ENCODE data around the gene TMX2. TPM values are rescaled to one million over a fixed set of nuclear protein-coding genes. Genes with fewer than 3 reads are reported as not detected.
A peak's percentile ranks its signal among the peaks of the same experiment; 100 is the strongest.

Gene TMX2
- 33.3 TPM for total RNA-seq
- 10 to 100 TPM; 63.2 to 92.4 (median 72.8) TPM for polyA plus RNA-seq

- peak; percentile 95 for ATAC-seq (ENCODE audit: low read depth in 2 of 2)
- peak within 1 kb of the TSS; percentile 97 to 98 (median 98) for H3K27ac Mint-ChIP-seq
- peak; percentile 89 to 99 (median 93) for DNase-seq
- peaks cover 35% of the 10 kb centered on the region for H3K4me1 ChIP-seq (ENCODE audit: control insufficient read depth, insufficient read depth, low read length, poor library complexity, severe bottlenecking)
- H3K4me3 Mint-ChIP-seq, result peak within 1 kb of the TSS; percentile 89 to 99 (median 96)
- H3K4me1 Mint-ChIP-seq, result peaks cover 17 to 57% (median 38%) of the 10 kb centered on the region in 4 donors
- H3K27me3 Mint-ChIP-seq, result peaks cover 4% of the 10 kb centered on the region
- no peaks in the 10 kb centered on the region for H3K36me3 Mint-ChIP-seq
- peak within 1 kb of the TSS; percentile 99 for H3K4me3 ChIP-seq (ENCODE audit: low read depth, low read length)
- no peaks in the 10 kb centered on the region for H3K9me3 Mint-ChIP-seq
- H3K27ac ChIP-seq (ENCODE audit: insufficient read depth, low read length, poor library complexity, severe bottlenecking), result peak within 1 kb of the TSS; percentile 96
- no peaks in the 10 kb centered on the region for H3K9me3 ChIP-seq (ENCODE audit: control insufficient read depth in 2 of 2, low read length in 2 of 2)
- H3K36me3 ChIP-seq (ENCODE audit: control insufficient read depth, insufficient read depth, low read length), result no peaks in the 10 kb centered on the region
- no peaks in the 10 kb centered on the region for H3K27me3 ChIP-seq (ENCODE audit: control insufficient read depth, insufficient read depth, low read length)
Measured at GRCh38 chr11:57712256-57713150, at the start of gene TMX2. TSS of gene TMX2 (plus strand) at chr11:57712593. CDS start at chr11:57712619, 26 bp downstream.

- ATAC-seq (ENCODE audit: low read depth in 2 of 2) (no peak), DNase-seq (peak in 1 of 3 donors; percentile 50)
- H3K4me3 Mint-ChIP-seq, result peak overlapping the region in 1 of 4 donors; percentile 60
- H3K27ac Mint-ChIP-seq, result no peak overlapping the region
- peaks cover 29% of the 10 kb centered on the region for H3K36me3 Mint-ChIP-seq
- H3K36me3 ChIP-seq (ENCODE audit: control insufficient read depth, insufficient read depth, low read length), result peaks cover 34% of the 10 kb centered on the region
- H3K9me3 Mint-ChIP-seq, result no peaks in the 10 kb centered on the region
- H3K4me1 Mint-ChIP-seq, result peaks cover 5 to 50% (median 25%) of the 10 kb centered on the region in 4 donors
- peaks cover 10% of the 10 kb centered on the region for H3K27me3 Mint-ChIP-seq
- no peaks in the 10 kb centered on the region for H3K27me3 ChIP-seq (ENCODE audit: control insufficient read depth, insufficient read depth, low read length)
- no peak overlapping the region for H3K4me3 ChIP-seq (ENCODE audit: low read depth, low read length)
- no peaks in the 10 kb centered on the region for H3K9me3 ChIP-seq (ENCODE audit: control insufficient read depth in 2 of 2, low read length in 2 of 2)
- H3K4me1 ChIP-seq (ENCODE audit: control insufficient read depth, insufficient read depth, low read length, poor library complexity, severe bottlenecking), result peaks cover 22% of the 10 kb centered on the region
- no peak overlapping the region for H3K27ac ChIP-seq (ENCODE audit: insufficient read depth, low read length, poor library complexity, severe bottlenecking)
Measured at GRCh38 chr11:57662893-57663292, 49.5 kb upstream of the TMX2 start.

- Mint-ChIP-seq H3K36me3 (peaks cover 26% of the 10 kb centered on the region), H3K4me1 (peaks cover 5 to 43% (median 24%) of the 10 kb centered on the region in 4 donors), H3K4me3 (peak overlapping the region in 1 of 4 donors; percentile 84), H3K27me3 (peaks cover 11% of the 10 kb centered on the region), H3K27ac (no peak overlapping the region), H3K9me3 (peaks cover 0 to 2% (median 0%) of the 10 kb centered on the region in 7 donors)
- Histone ChIP-seq H3K27ac (ENCODE audit: insufficient read depth, low read length, poor library complexity, severe bottlenecking) (no peak overlapping the region), H3K9me3 (ENCODE audit: control insufficient read depth in 2 of 2, low read length in 2 of 2) (no peaks in the 10 kb centered on the region), H3K4me1 (ENCODE audit: control insufficient read depth, insufficient read depth, low read length, poor library complexity, severe bottlenecking) (peaks cover 17% of the 10 kb centered on the region), H3K4me3 (ENCODE audit: low read depth, low read length) (no peak overlapping the region), H3K36me3 (ENCODE audit: control insufficient read depth, insufficient read depth, low read length) (peaks cover 34% of the 10 kb centered on the region), H3K27me3 (ENCODE audit: control insufficient read depth, insufficient read depth, low read length) (no peaks in the 10 kb centered on the region)
- DNase-seq, result no peak
- ATAC-seq (ENCODE audit: low read depth in 2 of 2), result no peak
Measured at GRCh38 chr11:57663975-57664374, 48.4 kb upstream of the TMX2 start.

- H3K36me3 ChIP-seq (ENCODE audit: control insufficient read depth, insufficient read depth, low read length), result peaks cover 12% of the 10 kb centered on the region
- Mint-ChIP-seq H3K4me3 (peak overlapping the region; percentile 91 to 96 (median 92)), H3K4me1 (peaks cover 5 to 54% (median 46%) of the 10 kb centered on the region in 4 donors), H3K27me3 (peaks cover 14% of the 10 kb centered on the region), H3K27ac (peak overlapping the region; percentile 98 to 100 (median 100)), H3K9me3 (peaks cover 0 to 2% (median 0%) of the 10 kb centered on the region in 7 donors), H3K36me3 (peaks cover 7% of the 10 kb centered on the region)
- H3K27ac ChIP-seq (ENCODE audit: insufficient read depth, low read length, poor library complexity, severe bottlenecking), result peak overlapping the region; percentile 99
- ATAC-seq (ENCODE audit: low read depth in 2 of 2) (peak; percentile 66 to 69), DNase-seq (peak; percentile 91 to 98 (median 98))
- H3K4me3 ChIP-seq (ENCODE audit: low read depth, low read length), result peak overlapping the region; percentile 99
- H3K9me3 ChIP-seq (ENCODE audit: control insufficient read depth in 2 of 2, low read length in 2 of 2), result no peaks in the 10 kb centered on the region
- H3K4me1 ChIP-seq (ENCODE audit: control insufficient read depth, insufficient read depth, low read length, poor library complexity, severe bottlenecking), result peaks cover 46% of the 10 kb centered on the region
- H3K27me3 ChIP-seq (ENCODE audit: control insufficient read depth, insufficient read depth, low read length), result no peaks in the 10 kb centered on the region
Measured at GRCh38 chr11:57667117-57667735, 45.2 kb upstream of the TMX2 start.

- DNase-seq (peak; percentile 100), ATAC-seq (ENCODE audit: low read depth in 2 of 2) (peak; percentile 88)
- Mint-ChIP-seq H3K27ac (peak within 1 kb of the TSS; percentile 98 to 100 (median 100)), H3K36me3 (peaks cover 5% of the 10 kb centered on the region), H3K27me3 (peaks cover 14% of the 10 kb centered on the region), H3K4me1 (peaks cover 5 to 56% (median 51%) of the 10 kb centered on the region in 4 donors), H3K4me3 (peak within 1 kb of the TSS; percentile 91 to 96 (median 92)), H3K9me3 (peaks cover 0 to 2% (median 0%) of the 10 kb centered on the region in 7 donors)
- Histone ChIP-seq H3K27me3 (ENCODE audit: control insufficient read depth, insufficient read depth, low read length) (no peaks in the 10 kb centered on the region), H3K36me3 (ENCODE audit: control insufficient read depth, insufficient read depth, low read length) (peaks cover 13% of the 10 kb centered on the region), H3K9me3 (ENCODE audit: control insufficient read depth in 2 of 2, low read length in 2 of 2) (no peaks in the 10 kb centered on the region), H3K27ac (ENCODE audit: insufficient read depth, low read length, poor library complexity, severe bottlenecking) (peak within 1 kb of the TSS; percentile 99), H3K4me3 (ENCODE audit: low read depth, low read length) (peak within 1 kb of the TSS; percentile 99), H3K4me1 (ENCODE audit: control insufficient read depth, insufficient read depth, low read length, poor library complexity, severe bottlenecking) (peaks cover 47% of the 10 kb centered on the region)
Measured at GRCh38 chr11:57667736-57668433, 44.5 kb upstream of the TMX2 start, which contains the start of gene ZDHHC5. TSS of gene ZDHHC5 (plus strand) at chr11:57668114. CDS start at chr11:57673091, 4,977 bp downstream.

GRCh38 chr11:57668434-57668782, 44.0 kb upstream of the TMX2 start:
- H3K36me3 ChIP-seq (ENCODE audit: control insufficient read depth, insufficient read depth, low read length), result peaks cover 18% of the 10 kb centered on the region
- H3K9me3 ChIP-seq (ENCODE audit: control insufficient read depth in 2 of 2, low read length in 2 of 2), result no peaks in the 10 kb centered on the region
- H3K36me3 Mint-ChIP-seq, result peaks cover 10% of the 10 kb centered on the region
- H3K4me1 Mint-ChIP-seq, result peaks cover 9 to 62% (median 55%) of the 10 kb centered on the region in 4 donors
- no peaks in the 10 kb centered on the region for H3K27me3 ChIP-seq (ENCODE audit: control insufficient read depth, insufficient read depth, low read length)
- H3K4me3 ChIP-seq (ENCODE audit: low read depth, low read length), result peak overlapping the region; percentile 85
- peak in 1 of 3 donors; percentile 67 for DNase-seq
- peak overlapping the region; percentile 96 to 100 (median 98) for H3K27ac Mint-ChIP-seq
- ATAC-seq (ENCODE audit: low read depth in 2 of 2), result no peak
- peak overlapping the region; percentile 99 for H3K27ac ChIP-seq (ENCODE audit: insufficient read depth, low read length, poor library complexity, severe bottlenecking)
- H3K27me3 Mint-ChIP-seq, result peaks cover 14% of the 10 kb centered on the region
- H3K4me3 Mint-ChIP-seq, result peak overlapping the region; percentile 91 to 96 (median 92)
- H3K4me1 ChIP-seq (ENCODE audit: control insufficient read depth, insufficient read depth, low read length, poor library complexity, severe bottlenecking), result peaks cover 49% of the 10 kb centered on the region
- peaks cover 0 to 2% (median 0%) of the 10 kb centered on the region in 7 donors for H3K9me3 Mint-ChIP-seq

GRCh38 chr11:57674251-57674650, 38.1 kb upstream of the TMX2 start:
- Histone ChIP-seq H3K4me1 (ENCODE audit: control insufficient read depth, insufficient read depth, low read length, poor library complexity, severe bottlenecking) (peaks cover 54% of the 10 kb centered on the region), H3K4me3 (ENCODE audit: low read depth, low read length) (no peak overlapping the region), H3K27me3 (ENCODE audit: control insufficient read depth, insufficient read depth, low read length) (no peaks in the 10 kb centered on the region), H3K27ac (ENCODE audit: insufficient read depth, low read length, poor library complexity, severe bottlenecking) (no peak overlapping the region), H3K36me3 (ENCODE audit: control insufficient read depth, insufficient read depth, low read length) (peaks cover 58% of the 10 kb centered on the region), H3K9me3 (ENCODE audit: control insufficient read depth in 2 of 2, low read length in 2 of 2) (no peaks in the 10 kb centered on the region)
- Mint-ChIP-seq H3K4me3 (peak overlapping the region in 3 of 4 donors; percentile 2 to 62 (median 5)), H3K4me1 (peaks cover 17 to 87% (median 71%) of the 10 kb centered on the region in 4 donors), H3K27ac (peak overlapping the region in 1 of 3 donors; percentile 30), H3K9me3 (no peaks in the 10 kb centered on the region), H3K36me3 (peaks cover 29% of the 10 kb centered on the region), H3K27me3 (no peaks in the 10 kb centered on the region)
- DNase-seq (no peak), ATAC-seq (ENCODE audit: low read depth in 2 of 2) (no peak)

Measured in CD4-positive, CD25-positive, alpha-beta regulatory T cell (primary cell).